WTC11 (cell line): ENCODE results near the gene TRIM44. TPM values are rescaled to one million over a fixed set of nuclear protein-coding genes. Genes with fewer than 3 reads are reported as not detected.

Source experiments
- ATAC-seq: fragments of 200-7000 bp; cut with Tn5 transposase; 2 replicates; pipeline ENCODE4 v1.10.0; 2021; ENCODE audit warnings: mild to moderate bottlenecking, moderate library complexity
- CTCF ChIA-PET: fragments of 300-600 bp; sonication (Branson Sonifier 250); formaldehyde crosslinking; loops from one replicate; lab custom pipeline; 2021; ENCODE audit warnings: antibody characterized with exemption; lab: Charles Lee
- POLR2A ChIA-PET: fragments of 350-600 bp; sonication (Branson Sonifier 250); formaldehyde crosslinking; loops from one replicate; lab custom pipeline; 2021; ENCODE audit warnings: antibody characterized with exemption; lab: Charles Lee
- DNase-seq: peaks from one replicate; pipeline ENCODE4 v3.0.0; 2021; ENCODE audit warnings: low spot score
- H3K27ac Mint-ChIP-seq: 2 replicates; pipeline ENCODE4 v1.8.0; 2021; ENCODE audit warnings: mixed read lengths
- H3K27me3 Mint-ChIP-seq: 2 replicates; pipeline ENCODE4 v1.8.0; 2021; ENCODE audit warnings: low read depth, mild to moderate bottlenecking, moderate library complexity, mixed read lengths
- H3K36me3 Mint-ChIP-seq: 2 replicates; pipeline ENCODE4 v1.8.0; 2021; ENCODE audit warnings: mixed read lengths
- H3K4me1 Mint-ChIP-seq: 2 replicates; pipeline ENCODE4 v1.8.0; 2022; ENCODE audit warnings: mixed read lengths
- H3K4me3 Mint-ChIP-seq: 2 replicates; pipeline ENCODE4 v1.8.0; 2021; ENCODE audit warnings: mild to moderate bottlenecking, moderate library complexity, mixed read lengths
- H3K9me3 Mint-ChIP-seq: 2 replicates; pipeline ENCODE4 v1.8.0; 2021; ENCODE audit warnings: mixed read lengths
- ATF1 ChIP-seq: sonication (generic); formaldehyde crosslinking; IDR thresholded peaks from 2 replicates; pipeline ENCODE4 v1.8.1; 2023; ENCODE audit warnings: mild to moderate bottlenecking, moderate library complexity, missing genetic modification reagents
- ETV6 ChIP-seq: sonication (generic); formaldehyde crosslinking; IDR thresholded peaks from 2 replicates; pipeline ENCODE4 v1.8.1; 2022; ENCODE audit warnings: mild to moderate bottlenecking, missing genetic modification reagents
- FOXP4 ChIP-seq: sonication (generic); formaldehyde crosslinking; IDR thresholded peaks from 2 replicates; pipeline ENCODE4 v1.8.0; 2022; ENCODE audit warnings: mild to moderate bottlenecking, missing genetic modification reagents
- HMGXB4 ChIP-seq: sonication (generic); formaldehyde crosslinking; IDR thresholded peaks from 2 replicates; pipeline ENCODE4 v1.8.1; 2023; ENCODE audit warnings: mild to moderate bottlenecking, moderate library complexity, missing genetic modification reagents
- MXD4 ChIP-seq: fragments of 250-450 bp; sonication (Bioruptor Pico); IDR thresholded peaks from 2 replicates; pipeline ENCODE4 v1.8.0; 2021; ENCODE audit warnings: mild to moderate bottlenecking, moderate library complexity, borderline replicate concordance
- MYBL2 ChIP-seq: sonication (generic); formaldehyde crosslinking; IDR thresholded peaks from 2 replicates; pipeline ENCODE4 v1.8.1; 2023; ENCODE audit warnings: mild to moderate bottlenecking, moderate library complexity, missing genetic modification reagents
- NFATC4 ChIP-seq: fragments of 250-450 bp; sonication (Bioruptor Pico); IDR thresholded peaks from 2 replicates; pipeline ENCODE4 v1.9.0; 2021; ENCODE audit warnings: mild to moderate bottlenecking
- SOX15 ChIP-seq: fragments of 250-450 bp; sonication (Bioruptor Pico); IDR thresholded peaks from 2 replicates; pipeline ENCODE4 v1.9.0; 2021; ENCODE audit warnings: mild to moderate bottlenecking
- TEAD4 ChIP-seq: sonication (generic); formaldehyde crosslinking; IDR thresholded peaks from 2 replicates; pipeline ENCODE4 v1.8.0; 2022; ENCODE audit warnings: mild to moderate bottlenecking, missing genetic modification reagents
- ZBTB43 ChIP-seq: sonication (generic); formaldehyde crosslinking; IDR thresholded peaks from 2 replicates; pipeline ENCODE4 v1.8.1; 2023; ENCODE audit warnings: mild to moderate bottlenecking, missing genetic modification reagents
- ZNF121 ChIP-seq: sonication (generic); formaldehyde crosslinking; IDR thresholded peaks from 2 replicates; pipeline ENCODE4 v1.8.0; 2023; ENCODE audit warnings: missing genetic modification reagents
- ZNF138 ChIP-seq: sonication (generic); formaldehyde crosslinking; conservative IDR thresholded peaks from 2 replicates; pipeline ENCODE4 v1.8.1; 2022; ENCODE audit warnings: mild to moderate bottlenecking, moderate library complexity, missing genetic modification reagents
- ZNF219 ChIP-seq: sonication (generic); formaldehyde crosslinking; IDR thresholded peaks from 2 replicates; pipeline ENCODE4 v1.8.0; 2023; ENCODE audit warnings: missing genetic modification reagents, mild to moderate bottlenecking, borderline replicate concordance
- ZNF263 ChIP-seq: sonication (generic); formaldehyde crosslinking; IDR thresholded peaks from 2 replicates; pipeline ENCODE4 v1.8.1; 2022; ENCODE audit warnings: low read depth, mild to moderate bottlenecking, moderate library complexity, missing genetic modification reagents
- ZNF281 ChIP-seq: sonication (generic); formaldehyde crosslinking; IDR thresholded peaks from 2 replicates; pipeline ENCODE4 v1.8.0; 2023; ENCODE audit warnings: mild to moderate bottlenecking, missing genetic modification reagents
- ZNF396 ChIP-seq: fragments of 250-450 bp; sonication (Bioruptor Pico); IDR thresholded peaks from 2 replicates; pipeline ENCODE4 v1.8.0; 2021; ENCODE audit warnings: mild to moderate bottlenecking, moderate library complexity, borderline replicate concordance
- ZNF425 ChIP-seq: fragments of 250-450 bp; sonication (Bioruptor Pico); conservative IDR thresholded peaks from 2 replicates; pipeline ENCODE4 v1.9.0; 2021; ENCODE audit warnings: mild to moderate bottlenecking
- ZNF532 ChIP-seq: fragments of 250-450 bp; sonication (Bioruptor Pico); IDR thresholded peaks from 2 replicates; pipeline ENCODE4 v1.9.0; 2021; ENCODE audit warnings: mild to moderate bottlenecking, borderline replicate concordance
- ZSCAN18 ChIP-seq: fragments of 250-450 bp; sonication (Bioruptor Pico); IDR thresholded peaks from 2 replicates; pipeline ENCODE4 v2.1.2; 2022; ENCODE audit warnings: mild to moderate bottlenecking, moderate library complexity
- total RNA-seq: library from RNA; stranded (reverse); gene quantifications from 3 replicates; pipeline ENCODE4 v1.2.3, GENCODE V29; 2021

The TRIM44 gene
- total RNA-seq, 1 experiment from 2014 or later = 27.4 TPM

GRCh38 chr11:35736952-35737351, 74.4 kb downstream of the TRIM44 start:
- DNase-seq = no peak
- Mint-ChIP-seq H3K27ac (no peak overlapping the region), H3K4me3 (no peak overlapping the region), H3K9me3 (peaks cover 6% of the 10 kb centered on the region), H3K36me3 (peaks cover 20% of the 10 kb centered on the region), H3K4me1 (peaks cover 10% of the 10 kb centered on the region), H3K27me3 (no peaks in the 10 kb centered on the region)
- ATAC-seq = no peak
- no peak for TF ChIP-seq ZBTB43 (CRISPR knock-in tag)
- TF ChIP-seq ZNF281 = no peak
- no peak for TF ChIP-seq NFATC4 (CRISPR knock-in tag)
- no peak for TF ChIP-seq FOXP4 (CRISPR knock-in tag)
- no peak for TF ChIP-seq SOX15 (CRISPR knock-in tag)
- no peak for TF ChIP-seq ZNF396 (CRISPR knock-in tag)
- TF ChIP-seq ZNF138 (CRISPR knock-in tag) = no peak
- TF ChIP-seq ZNF425 (CRISPR knock-in tag) = no peak
- no peak for TF ChIP-seq ATF1
- TF ChIP-seq HMGXB4 (CRISPR knock-in tag) = no peak
- TF ChIP-seq TEAD4 (CRISPR knock-in tag) = no peak
- TF ChIP-seq ZSCAN18 (CRISPR knock-in tag) = no peak
- no peak for TF ChIP-seq ZNF219 (CRISPR knock-in tag)
- TF ChIP-seq ZNF121 (CRISPR knock-in tag) = no peak
- no peak for TF ChIP-seq MYBL2 (CRISPR knock-in tag)
- TF ChIP-seq ZNF263 = no peak
- TF ChIP-seq MXD4 (CRISPR knock-in tag) = no peak
- TF ChIP-seq ZNF532 (CRISPR knock-in tag) = no peak
- no peak for TF ChIP-seq ETV6 (CRISPR knock-in tag)
- ChIA-PET POLR2A (no interaction called here), CTCF (no interaction called here)
